ENCODE data around the gene NAV3. TPM values are rescaled to one million over a fixed set of nuclear protein-coding genes. Genes with fewer than 3 reads are reported as not detected.

NAV3 gene
- total and polyA plus RNA-seq, 2 of the 4 experiments (the other 2 are of a cell fraction), result 25.5 to 106 TPM

DNA sequence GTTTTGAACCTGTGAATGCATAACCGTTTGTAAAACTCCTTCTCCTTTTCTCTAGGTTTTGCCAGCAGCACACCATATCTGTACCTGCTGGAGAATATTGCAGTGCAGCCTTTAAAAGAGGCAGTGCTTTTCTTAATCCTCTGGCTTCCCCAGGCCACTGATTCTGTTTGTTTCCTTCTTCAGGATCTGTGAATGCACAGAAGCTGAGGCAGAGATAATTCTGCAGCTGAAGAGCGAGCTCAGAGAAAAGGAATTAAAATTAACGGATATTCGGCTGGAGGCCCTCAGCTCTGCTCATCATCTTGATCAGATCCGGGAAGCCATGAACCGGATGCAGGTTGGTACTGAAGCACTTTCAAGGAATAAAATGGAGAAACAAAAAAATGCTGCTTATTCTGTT, 348.7 kb downstream of the NAV3 start:
- Histone ChIP-seq H3K4me1 (ENCODE audit: control insufficient read depth, insufficient read depth, low read length) (peaks cover 6% of the 10 kb centered on the region; the same call in 1 of the 2 replicates), H3K27me3 (ENCODE audit: control insufficient read depth, insufficient read depth, low read length) (no peaks in the 10 kb centered on the region), H3K56ac (ENCODE audit: extremely low read depth, insufficient read depth, low read length) (no peak overlapping the region), H3K14ac (replicated peaks; ENCODE audit: low read depth, low read length) (no peak overlapping the region), H3K9ac (ENCODE audit: low read depth, low read length) (no peak overlapping the region), H3K9me1 (ENCODE audit: insufficient read depth, low read length) (no peaks in the 10 kb centered on the region), H2BK120ac (ENCODE audit: low read depth, low read length) (no peak overlapping the region), H4K5ac (ENCODE audit: low read depth, low read length) (no peak overlapping the region), H4K91ac (ENCODE audit: insufficient read depth, low read depth, low read length) (no peak overlapping the region), H3K27ac (ENCODE audit: insufficient read depth, low read length) (no peak overlapping the region), H3K4me2 (ENCODE audit: low read depth, low read length) (no peak overlapping the region), H3K79me1 (ENCODE audit: low read depth in 1 of 2, low read length in 2 of 2) (peaks cover 0 to 3% of the 10 kb centered on the region in 2 experiments; a peak in 1 of 4 replicates), H3K4ac (ENCODE audit: low read depth, low read length) (no peak overlapping the region), H2AK9ac (replicated peaks; ENCODE audit: low read depth, low read length, poor library complexity) (no peak overlapping the region), H3K9me3 (ENCODE audit: control insufficient read depth, insufficient read depth, low read length) (no peaks in the 10 kb centered on the region), H3K36me3 (ENCODE audit: control insufficient read depth, insufficient read depth, low read length) (peaks cover 13% of the 10 kb centered on the region), H4K20me1 (ENCODE audit: insufficient read depth, low read length) (no peaks in the 10 kb centered on the region), H4K8ac (ENCODE audit: low read depth in 2 of 2, low read length in 2 of 2) (no peak overlapping the region), H2AK5ac (ENCODE audit: low read depth, low read length) (no peak overlapping the region), H2AFZ (replicated peaks; ENCODE audit: low read length, poor library complexity) (no peak overlapping the region), H3K4me3 (ENCODE audit: insufficient read depth, low read depth, low read length) (no peak overlapping the region), H3K23ac (ENCODE audit: low read depth, low read length) (no peak overlapping the region), H2BK20ac (ENCODE audit: low read depth, low read length) (no peak overlapping the region), H3K18ac (ENCODE audit: low read depth, low read length) (no peak overlapping the region), H2BK15ac (ENCODE audit: low read depth, low read length) (no peak overlapping the region), H2BK5ac (ENCODE audit: low read depth, low read length, poor library complexity, severe bottlenecking) (no peak overlapping the region)
- intact Hi-C loops (cut with micrococcal nuclease), result no loop called here
- no TSS peak for BruUV-seq (replicated peaks)
- ChIA-PET CTCF (no interaction called here), POLR2A (ENCODE audit: unreplicated experiment) (no interaction called here)
- in situ Hi-C loops (cut with MboI; ENCODE audit: low sequenced_read_pairs), result loop anchor here (25.0 kb wide), 1 partner anchor 1183 kb away; no protein-coding TSS in a partner anchor
- DNase-seq, result no peak
- dilution Hi-C loops (cut with HindIII; ENCODE audit: low sequenced_read_pairs, unreplicated experiment), result no loop called here
- no peak for TF ChIP-seq SMC3 (IDR thresholded peaks at IDR 0.05; ENCODE audit: low read depth, low read length)
- no peak for TF ChIP-seq MXI1 (IDR thresholded peaks at IDR 0.05; ENCODE audit: borderline replicate concordance, low read depth, low read length)
- no peak for TF ChIP-seq RCOR1 (IDR thresholded peaks at IDR 0.05; ENCODE audit: insufficient replicate concordance, low read length)
- no peak for TF ChIP-seq POLR2A (IDR thresholded peaks at IDR 0.05; ENCODE audit: low read depth, low read length)
- TF ChIP-seq MAZ (IDR thresholded peaks at IDR 0.05; ENCODE audit: borderline replicate concordance, low read depth, low read length), result no peak
- TF ChIP-seq CEBPB (IDR thresholded peaks at IDR 0.05; ENCODE audit: low read depth, low read length), result no peak
- no peak for TF ChIP-seq BHLHE40 (IDR thresholded peaks at IDR 0.05; ENCODE audit: low read depth, low read length)
- no peak for TF ChIP-seq USF2 (IDR thresholded peaks at IDR 0.05; ENCODE audit: low read depth, low read length)
- TF ChIP-seq RAD21 (IDR thresholded peaks at IDR 0.05; ENCODE audit: low read length), result no peak
- no peak for TF ChIP-seq CHD1 (IDR thresholded peaks at IDR 0.05; ENCODE audit: low read depth, low read length)
- TF ChIP-seq ELK1 (IDR thresholded peaks at IDR 0.05; ENCODE audit: borderline replicate concordance, low read depth, low read length), result no peak
- ATAC-seq (ENCODE audit: low read depth), result no peak
- 92% methylated on average over 3 of the region's 6 CpGs; no CpG with 5 or more reads in 1 of the 2 experiments for WGBS, 2 experiments (ENCODE audit: extremely low coverage in 2 of 2, insufficient read length in 1 of 2)

Measured in IMR-90 (cell line).